ENCODE data around the gene LAMP1. TPM values are rescaled to one million over a fixed set of nuclear protein-coding genes. Genes with fewer than 3 reads are reported as not detected.

Gene LAMP1
- total and polyA plus RNA-seq, 5 donors from 2014 or later, result 19.3 to 86.9 (median 22.3) TPM

DNA sequence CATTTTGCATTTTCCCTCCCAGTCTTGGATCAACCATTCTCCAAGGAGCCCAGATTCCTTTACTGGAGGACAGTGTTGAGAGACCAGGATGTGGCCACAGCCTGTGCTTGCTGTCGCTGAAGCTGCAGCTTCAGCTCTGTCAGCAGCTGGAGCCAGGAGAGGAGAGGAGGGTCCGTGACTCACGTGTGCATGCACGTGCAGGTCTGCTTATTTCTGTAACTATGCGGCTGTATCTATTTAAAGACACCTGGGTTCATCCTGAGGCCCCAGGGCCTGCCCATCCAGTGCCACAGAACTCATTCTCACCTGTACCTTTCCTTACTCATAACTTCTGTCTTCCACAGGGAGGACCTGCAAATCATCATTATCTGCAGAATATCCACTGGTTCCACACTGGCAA, 8.2 kb upstream of the LAMP1 start:
- Mint-ChIP-seq H3K4me3 (no peak overlapping the region), H3K27ac (no peak overlapping the region), H3K36me3 (no peaks in the 10 kb centered on the region), H3K27me3 (peaks cover 67% of the 10 kb centered on the region), H3K4me1 (peaks cover 0 to 14% (median 9%) of the 10 kb centered on the region in 4 donors), H3K9me3 (no peaks in the 10 kb centered on the region)
- peaks cover 12% of the 10 kb centered on the region for H3K4me1 ChIP-seq (ENCODE audit: control insufficient read depth, insufficient read depth, low read length, poor library complexity, severe bottlenecking)
- ATAC-seq (ENCODE audit: low read depth in 2 of 2), result no peak
- DNase-seq, result no peak
- H3K9me3 ChIP-seq (ENCODE audit: control insufficient read depth in 2 of 2, low read length in 2 of 2), result no peaks in the 10 kb centered on the region
- no peaks in the 10 kb centered on the region for H3K36me3 ChIP-seq (ENCODE audit: control insufficient read depth, insufficient read depth, low read length)
- no peak overlapping the region for H3K27ac ChIP-seq (ENCODE audit: insufficient read depth, low read length, poor library complexity, severe bottlenecking)
- no peak overlapping the region for H3K4me3 ChIP-seq (ENCODE audit: low read depth, low read length)
- H3K27me3 ChIP-seq (ENCODE audit: control insufficient read depth, insufficient read depth, low read length), result peaks cover 7% of the 10 kb centered on the region

DNA sequence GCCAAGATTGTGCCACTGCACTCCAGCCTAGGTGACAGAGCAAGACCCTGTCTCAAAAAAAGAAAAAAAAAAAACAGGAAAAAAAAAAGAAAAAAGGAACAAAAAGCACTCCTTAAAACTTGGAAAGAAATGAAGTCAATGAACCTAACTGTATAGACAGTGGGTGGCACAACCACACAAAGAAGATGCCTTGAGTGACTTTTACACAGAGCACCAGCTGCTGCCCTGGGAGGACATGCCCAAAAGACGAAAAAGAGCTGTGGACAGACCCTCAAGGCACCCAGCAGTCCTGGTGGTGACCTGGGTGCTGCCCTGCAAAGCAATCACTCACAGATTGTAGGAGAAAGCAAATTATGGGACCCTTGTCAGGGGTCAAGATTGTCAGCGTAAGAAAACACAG, 5.9 kb upstream of the LAMP1 start:
- Histone ChIP-seq H3K4me1 (ENCODE audit: control insufficient read depth, insufficient read depth, low read length, poor library complexity, severe bottlenecking) (peaks cover 12% of the 10 kb centered on the region), H3K9me3 (ENCODE audit: control insufficient read depth in 2 of 2, low read length in 2 of 2) (no peaks in the 10 kb centered on the region), H3K27ac (ENCODE audit: insufficient read depth, low read length, poor library complexity, severe bottlenecking) (no peak overlapping the region), H3K36me3 (ENCODE audit: control insufficient read depth, insufficient read depth, low read length) (no peaks in the 10 kb centered on the region), H3K4me3 (ENCODE audit: low read depth, low read length) (no peak overlapping the region), H3K27me3 (ENCODE audit: control insufficient read depth, insufficient read depth, low read length) (peaks cover 8% of the 10 kb centered on the region)
- DNase-seq (no peak), ATAC-seq (ENCODE audit: low read depth in 2 of 2) (no peak)
- H3K27me3 Mint-ChIP-seq, result peaks cover 79% of the 10 kb centered on the region
- H3K9me3 Mint-ChIP-seq, result peaks cover 0 to 2% (median 0%) of the 10 kb centered on the region in 7 donors
- peaks cover 5 to 18% (median 13%) of the 10 kb centered on the region in 4 donors for H3K4me1 Mint-ChIP-seq
- H3K4me3 Mint-ChIP-seq, result peak overlapping the region in 2 of 4 donors; percentile 52 to 64
- H3K27ac Mint-ChIP-seq, result no peak overlapping the region
- no peaks in the 10 kb centered on the region for H3K36me3 Mint-ChIP-seq

DNA sequence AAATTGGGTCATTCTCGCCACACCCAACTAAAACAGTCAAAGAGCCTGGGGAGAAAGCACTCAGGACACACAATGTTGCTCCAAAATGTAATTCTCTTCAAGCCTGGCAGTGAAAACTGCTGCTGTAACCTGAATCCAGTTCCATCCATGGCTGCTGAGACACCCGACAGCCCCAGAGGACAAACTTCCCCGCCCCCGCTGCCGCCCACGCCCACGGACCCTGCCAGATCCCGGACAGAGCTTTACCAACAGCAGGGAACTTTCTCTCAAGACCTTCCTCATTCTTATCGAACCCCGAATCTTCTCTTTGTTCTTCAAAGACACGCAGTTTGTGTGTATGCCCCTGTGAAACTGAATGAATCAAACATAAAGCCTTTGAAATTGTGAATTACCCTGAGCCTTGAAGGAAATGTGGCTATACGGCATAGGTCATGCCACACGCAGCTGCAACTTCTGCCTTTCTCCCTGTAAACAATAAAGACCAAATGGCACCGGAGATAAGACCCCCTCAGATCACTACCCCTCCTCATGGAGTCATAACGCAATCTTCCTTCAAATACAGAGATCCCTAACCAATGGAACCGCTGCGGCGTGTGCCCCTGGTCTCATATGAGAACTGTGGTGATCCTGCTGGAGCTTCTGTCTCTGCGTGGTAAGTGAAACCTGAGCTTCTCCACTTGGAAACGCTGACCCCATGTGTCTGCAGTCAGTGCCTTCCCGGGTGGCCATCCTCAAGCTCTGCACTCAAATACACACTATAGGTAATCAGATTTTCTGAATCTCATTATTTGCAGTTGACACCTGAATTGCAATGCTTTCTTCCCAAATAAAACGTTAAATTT, 4.8 kb upstream of the LAMP1 start:
- Histone ChIP-seq H3K4me3 (ENCODE audit: low read depth, low read length) (no peak overlapping the region), H3K27ac (ENCODE audit: insufficient read depth, low read length, poor library complexity, severe bottlenecking) (no peak overlapping the region), H3K4me1 (ENCODE audit: control insufficient read depth, insufficient read depth, low read length, poor library complexity, severe bottlenecking) (peaks cover 15% of the 10 kb centered on the region), H3K27me3 (ENCODE audit: control insufficient read depth, insufficient read depth, low read length) (peaks cover 8% of the 10 kb centered on the region), H3K36me3 (ENCODE audit: control insufficient read depth, insufficient read depth, low read length) (no peaks in the 10 kb centered on the region), H3K9me3 (ENCODE audit: control insufficient read depth in 2 of 2, low read length in 2 of 2) (no peaks in the 10 kb centered on the region)
- DNase-seq (peak in 1 of 3 donors; percentile 6), ATAC-seq (ENCODE audit: low read depth in 2 of 2) (no peak)
- H3K36me3 Mint-ChIP-seq, result peaks cover 3% of the 10 kb centered on the region
- peak overlapping the region in 2 of 3 donors; percentile 4 to 29 for H3K27ac Mint-ChIP-seq
- H3K4me1 Mint-ChIP-seq, result peaks cover 5 to 25% (median 17%) of the 10 kb centered on the region in 4 donors
- H3K27me3 Mint-ChIP-seq, result peaks cover 79% of the 10 kb centered on the region
- H3K4me3 Mint-ChIP-seq, result peak overlapping the region; percentile 17 to 74 (median 58)
- peaks cover 0 to 5% (median 0%) of the 10 kb centered on the region in 7 donors for H3K9me3 Mint-ChIP-seq

DNA sequence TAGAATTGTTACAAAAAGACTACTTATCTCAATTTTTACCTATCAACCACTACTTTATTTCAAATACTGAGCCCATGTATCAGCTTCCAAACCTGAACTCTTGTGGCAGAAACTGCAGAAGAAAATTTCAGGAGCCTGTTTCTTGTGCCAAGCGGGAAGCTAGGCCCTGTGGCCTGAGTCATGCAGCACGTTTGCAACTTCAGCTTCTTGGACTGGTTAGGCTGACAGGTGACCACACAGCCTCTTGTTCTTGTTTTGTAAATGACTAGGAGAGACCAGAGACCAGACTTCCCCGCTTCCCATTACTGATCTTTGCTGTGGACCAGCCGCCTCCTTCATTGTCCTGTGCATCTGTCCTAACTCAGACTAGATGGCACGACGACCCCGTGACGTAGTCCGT, 3.4 kb upstream of the LAMP1 start:
- H3K27me3 Mint-ChIP-seq, result peaks cover 71% of the 10 kb centered on the region
- no peak overlapping the region for H3K27ac Mint-ChIP-seq
- H3K4me1 ChIP-seq (ENCODE audit: control insufficient read depth, insufficient read depth, low read length, poor library complexity, severe bottlenecking), result peaks cover 29% of the 10 kb centered on the region
- H3K36me3 Mint-ChIP-seq, result peaks cover 3% of the 10 kb centered on the region
- ATAC-seq (ENCODE audit: low read depth in 2 of 2) (no peak), DNase-seq (no peak)
- H3K4me1 Mint-ChIP-seq, result peaks cover 15 to 38% (median 27%) of the 10 kb centered on the region in 4 donors
- no peak overlapping the region for H3K27ac ChIP-seq (ENCODE audit: insufficient read depth, low read length, poor library complexity, severe bottlenecking)
- peaks cover 0 to 9% (median 0%) of the 10 kb centered on the region in 7 donors for H3K9me3 Mint-ChIP-seq
- H3K4me3 ChIP-seq (ENCODE audit: low read depth, low read length), result no peak overlapping the region
- no peaks in the 10 kb centered on the region for H3K9me3 ChIP-seq (ENCODE audit: control insufficient read depth in 2 of 2, low read length in 2 of 2)
- no peaks in the 10 kb centered on the region for H3K36me3 ChIP-seq (ENCODE audit: control insufficient read depth, insufficient read depth, low read length)
- peak overlapping the region in 2 of 4 donors; percentile 74 to 99 for H3K4me3 Mint-ChIP-seq
- H3K27me3 ChIP-seq (ENCODE audit: control insufficient read depth, insufficient read depth, low read length), result peaks cover 8% of the 10 kb centered on the region

DNA sequence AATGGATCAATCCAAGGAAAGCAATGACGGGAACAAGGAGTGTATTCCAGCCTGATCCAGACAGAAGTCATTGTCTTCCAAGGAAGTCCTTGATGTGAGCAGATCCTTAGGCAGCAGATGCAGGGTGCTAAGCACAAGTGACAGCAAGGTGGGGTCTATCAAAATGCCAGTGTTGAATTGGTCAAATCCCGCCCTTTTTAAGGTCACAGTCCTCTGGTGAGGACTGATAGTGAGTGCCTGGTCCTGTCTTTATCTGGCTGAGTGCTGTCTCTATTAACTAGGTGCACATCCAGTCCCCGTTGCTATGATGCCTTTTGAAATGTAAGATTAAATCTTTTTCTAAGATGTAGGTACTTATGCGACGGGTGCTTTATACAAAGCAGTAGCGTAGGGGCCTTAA, 1.3 kb upstream of the LAMP1 start:
- Mint-ChIP-seq H3K4me1 (peaks cover 16 to 52% (median 35%) of the 10 kb centered on the region in 4 donors), H3K27me3 (peaks cover 53% of the 10 kb centered on the region), H3K9me3 (peaks cover 0 to 9% (median 0%) of the 10 kb centered on the region in 7 donors), H3K27ac (peak overlapping the region; percentile 20 to 100 (median 100)), H3K4me3 (peak overlapping the region; percentile 94 to 99 (median 97)), H3K36me3 (peaks cover 4% of the 10 kb centered on the region)
- Histone ChIP-seq H3K4me1 (ENCODE audit: control insufficient read depth, insufficient read depth, low read length, poor library complexity, severe bottlenecking) (peaks cover 39% of the 10 kb centered on the region), H3K4me3 (ENCODE audit: low read depth, low read length) (no peak overlapping the region), H3K27ac (ENCODE audit: insufficient read depth, low read length, poor library complexity, severe bottlenecking) (no peak overlapping the region), H3K27me3 (ENCODE audit: control insufficient read depth, insufficient read depth, low read length) (peaks cover 8% of the 10 kb centered on the region), H3K36me3 (ENCODE audit: control insufficient read depth, insufficient read depth, low read length) (no peaks in the 10 kb centered on the region), H3K9me3 (ENCODE audit: control insufficient read depth in 2 of 2, low read length in 2 of 2) (no peaks in the 10 kb centered on the region)
- ATAC-seq (ENCODE audit: low read depth in 2 of 2) (no peak), DNase-seq (no peak)

DNA sequence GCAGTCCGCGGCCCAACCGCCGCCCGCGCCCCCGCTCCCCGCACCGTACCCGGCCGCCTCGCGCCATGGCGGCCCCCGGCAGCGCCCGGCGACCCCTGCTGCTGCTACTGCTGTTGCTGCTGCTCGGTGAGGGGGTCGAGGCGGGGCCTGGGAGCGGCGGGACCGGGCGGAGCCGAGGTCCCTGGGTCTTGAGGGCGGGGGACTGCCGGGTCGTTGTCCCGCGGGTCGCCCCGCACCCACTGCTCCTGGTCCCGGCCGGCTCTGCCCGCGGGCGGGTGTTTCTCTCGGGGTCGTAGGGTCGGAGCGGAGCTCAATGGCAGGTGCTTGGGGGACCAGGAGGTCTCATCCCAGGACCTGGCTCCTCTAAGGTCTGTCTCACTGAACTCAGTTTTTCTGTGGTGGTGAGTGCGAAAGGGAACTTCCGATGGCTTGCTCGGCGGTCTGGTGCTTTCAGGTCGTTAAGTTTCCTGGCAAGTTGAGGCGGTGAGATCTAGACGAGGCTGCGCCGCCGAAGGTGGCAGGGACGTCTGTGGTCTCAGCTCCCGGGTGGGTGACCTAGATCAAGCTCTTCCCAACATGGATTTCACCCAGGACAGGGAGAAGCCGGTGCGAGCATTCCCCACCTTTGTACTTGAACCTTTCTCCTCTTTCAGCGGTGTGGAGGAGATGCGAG, 467 bp downstream of the LAMP1 start:
- ATAC-seq (ENCODE audit: low read depth in 2 of 2), result peak; percentile 26 to 46
- H3K27me3 ChIP-seq (ENCODE audit: control insufficient read depth, insufficient read depth, low read length), result peaks cover 8% of the 10 kb centered on the region
- peak; percentile 37 to 70 (median 52) for DNase-seq
- H3K4me3 ChIP-seq (ENCODE audit: low read depth, low read length), result peak overlapping the region; percentile 82
- Mint-ChIP-seq H3K27me3 (peaks cover 40% of the 10 kb centered on the region), H3K4me3 (peak overlapping the region; percentile 94 to 98 (median 96)), H3K4me1 (peaks cover 16 to 46% (median 30%) of the 10 kb centered on the region in 4 donors), H3K9me3 (peaks cover 0 to 9% (median 0%) of the 10 kb centered on the region in 7 donors), H3K27ac (peak overlapping the region; percentile 91 to 98 (median 95)), H3K36me3 (peaks cover 7% of the 10 kb centered on the region)
- H3K9me3 ChIP-seq (ENCODE audit: control insufficient read depth in 2 of 2, low read length in 2 of 2), result no peaks in the 10 kb centered on the region
- H3K4me1 ChIP-seq (ENCODE audit: control insufficient read depth, insufficient read depth, low read length, poor library complexity, severe bottlenecking), result peaks cover 29% of the 10 kb centered on the region
- peak overlapping the region; percentile 84 for H3K27ac ChIP-seq (ENCODE audit: insufficient read depth, low read length, poor library complexity, severe bottlenecking)
- H3K36me3 ChIP-seq (ENCODE audit: control insufficient read depth, insufficient read depth, low read length), result no peaks in the 10 kb centered on the region

DNA sequence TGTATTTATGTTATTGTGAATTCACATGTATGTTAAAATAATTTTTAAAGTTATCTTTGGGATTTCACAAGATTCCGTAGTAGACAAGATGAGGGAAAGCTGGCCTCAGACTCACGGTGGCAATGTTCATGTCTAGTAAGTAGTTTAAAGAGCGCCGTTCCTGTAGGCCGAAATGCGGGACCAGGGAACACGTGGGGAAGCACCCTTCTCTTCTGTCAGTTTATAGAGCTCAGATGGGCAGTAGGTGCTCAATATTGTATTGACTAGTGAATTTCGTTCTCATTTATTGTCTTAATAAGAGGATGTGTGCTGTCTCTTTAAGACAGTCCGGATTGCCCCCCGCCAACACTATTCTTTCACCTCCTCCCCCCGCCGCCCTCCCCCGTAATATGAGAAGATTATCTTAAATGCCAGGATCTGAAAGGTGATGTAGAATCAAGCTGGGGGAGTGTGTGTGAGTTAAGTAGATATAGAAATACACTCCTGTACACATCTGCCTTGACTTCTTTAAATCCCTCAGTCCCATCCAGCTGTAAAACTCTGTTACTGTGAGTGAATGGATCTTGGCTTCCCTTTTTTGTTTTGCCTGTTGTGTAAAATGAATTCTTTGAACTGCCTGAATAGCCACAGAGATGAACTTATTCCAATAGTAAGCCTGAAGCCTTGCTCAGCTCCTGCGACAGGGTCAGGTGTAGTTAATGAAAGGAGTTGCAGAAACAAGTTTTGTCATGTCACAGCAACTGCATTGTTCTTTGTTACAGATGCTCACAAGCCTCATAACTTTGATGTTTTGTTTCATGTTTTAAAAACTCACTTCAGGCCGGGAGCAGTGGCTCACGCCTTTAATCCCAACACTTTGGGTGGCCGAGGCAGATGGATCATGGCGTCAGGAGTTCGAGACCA, 1.3 kb downstream of the LAMP1 start:
- Mint-ChIP-seq H3K4me3 (peak overlapping the region; percentile 92 to 97 (median 95)), H3K27ac (peak overlapping the region; percentile 91 to 98 (median 95)), H3K4me1 (peaks cover 16 to 51% (median 31%) of the 10 kb centered on the region in 4 donors), H3K36me3 (peaks cover 13% of the 10 kb centered on the region), H3K9me3 (peaks cover 0 to 9% (median 0%) of the 10 kb centered on the region in 7 donors), H3K27me3 (peaks cover 32% of the 10 kb centered on the region)
- peak overlapping the region; percentile 84 for H3K27ac ChIP-seq (ENCODE audit: insufficient read depth, low read length, poor library complexity, severe bottlenecking)
- no peaks in the 10 kb centered on the region for H3K9me3 ChIP-seq (ENCODE audit: control insufficient read depth in 2 of 2, low read length in 2 of 2)
- peaks cover 5% of the 10 kb centered on the region for H3K27me3 ChIP-seq (ENCODE audit: control insufficient read depth, insufficient read depth, low read length)
- no peak for ATAC-seq (ENCODE audit: low read depth in 2 of 2)
- H3K4me3 ChIP-seq (ENCODE audit: low read depth, low read length), result peak overlapping the region; percentile 82
- no peak for DNase-seq
- H3K36me3 ChIP-seq (ENCODE audit: control insufficient read depth, insufficient read depth, low read length), result peaks cover 5% of the 10 kb centered on the region
- peaks cover 27% of the 10 kb centered on the region for H3K4me1 ChIP-seq (ENCODE audit: control insufficient read depth, insufficient read depth, low read length, poor library complexity, severe bottlenecking)

Data from CD4-positive, CD25-positive, alpha-beta regulatory T cell (primary cell).